Keratinocyte (primary cell): ENCODE results near the gene SIPA1. TPM values are rescaled to one million over a fixed set of nuclear protein-coding genes. Genes with fewer than 3 reads are reported as not detected.

Experiments
- DNase-seq: peaks from one replicate; pipeline ENCODE4 v3.0.0-alpha.2; 2011; ENCODE audit warnings: low read depth, missing footprints, low spot score
- FAIRE-seq: peaks from 2 replicates; lab custom pipeline; 2011; peaks lifted over from hg19 to GRCh38; lab: Jason Lieb, UNC
- H2AFZ ChIP-seq: 2 replicates; pipeline ENCODE4 v1.6.0; 2012; ENCODE audit warnings: low read length, control low read depth, inconsistent platforms; ENCODE audit not compliant: control insufficient read depth
- H3K27ac ChIP-seq: 2 replicates; pipeline ENCODE4 v1.5.1; 2011; ENCODE audit warnings: low read length; ENCODE audit not compliant: control insufficient read depth, insufficient read depth
- H3K27me3 ChIP-seq: 3 replicates; pipeline ENCODE4 v1.6.0; 2011; ENCODE audit warnings: low read length; ENCODE audit not compliant: control insufficient read depth, insufficient read depth; ENCODE audit errors: extremely low read depth
- H3K36me3 ChIP-seq, 2 experiments: 2 replicates in 1 of 2; 3 replicates in 1 of 2; pipeline ENCODE4 v1.5.1; 2011; ENCODE audit warnings: low read length in 2 of 2, mild to moderate bottlenecking in 1 of 2; ENCODE audit not compliant: control insufficient read depth in 2 of 2, insufficient read depth in 2 of 2; ENCODE audit errors: extremely low read depth in 1 of 2
- H3K4me1 ChIP-seq: 3 replicates; pipeline ENCODE4 v1.5.1; 2011; ENCODE audit warnings: low read length; ENCODE audit not compliant: control insufficient read depth, insufficient read depth; ENCODE audit errors: extremely low read depth
- H3K4me2 ChIP-seq: 3 replicates; pipeline ENCODE4 v1.6.0; 2011; ENCODE audit warnings: low read depth, low read length; ENCODE audit not compliant: control insufficient read depth, insufficient read depth; ENCODE audit errors: extremely low read depth
- H3K4me3 ChIP-seq, 3 experiments: fragments of 200-600 bp in 1 of 3; sonication (generic) in 1 of 3; 2 replicates in 2 of 3; 3 replicates in 1 of 3; pipeline ENCODE4 v1.5.1; 2011 to 2016; ENCODE audit warnings: low read length in 3 of 3, mild to moderate bottlenecking in 3 of 3, control low read depth in 2 of 3, inconsistent platforms in 1 of 3, low read depth in 1 of 3, mixed read lengths in 1 of 3, mixed run types in 1 of 3, moderate library complexity in 1 of 3; ENCODE audit not compliant: control insufficient read depth in 2 of 3, insufficient read depth in 2 of 3; ENCODE audit errors: extremely low read depth in 1 of 3
- H3K79me2 ChIP-seq: 2 replicates; pipeline ENCODE4 v1.6.0; 2012; ENCODE audit warnings: low read length; ENCODE audit not compliant: control insufficient read depth, insufficient read depth
- H3K9ac ChIP-seq: 3 replicates; pipeline ENCODE4 v1.6.0; 2011; ENCODE audit warnings: low read length; ENCODE audit not compliant: control insufficient read depth, insufficient read depth; ENCODE audit errors: extremely low read depth
- H3K9me1 ChIP-seq: 3 replicates; pipeline ENCODE4 v1.6.0; 2011; ENCODE audit warnings: low read length; ENCODE audit not compliant: control insufficient read depth, insufficient read depth; ENCODE audit errors: extremely low read depth
- H3K9me3 ChIP-seq: 2 replicates; pipeline ENCODE4 v1.5.1; 2012; ENCODE audit warnings: low read depth, low read length; ENCODE audit not compliant: control insufficient read depth
- H4K20me1 ChIP-seq: 3 replicates; pipeline ENCODE4 v1.6.0; 2011; ENCODE audit warnings: low read length; ENCODE audit not compliant: control insufficient read depth, insufficient read depth; ENCODE audit errors: extremely low read depth
- EZH2 ChIP-seq: IDR thresholded peaks from one replicate; pipeline ENCODE4 v1.6.1; 2012; ENCODE audit warnings: inconsistent platforms, mild to moderate bottlenecking, low read length, moderate library complexity
- dilution Hi-C: fragments of 300-500 bp; cut with MboI; formaldehyde crosslinking; loops from one replicate; pipeline ENCODE4 v1.7.0; 2020; ENCODE audit warnings: low sequenced_read_pairs; ENCODE audit not compliant: extremely low pct_ligation_motif_present
- polyA plus RNA-seq, 5 experiments: library from polyadenylated mRNA; depleted of rRNA in 3 of 5; stranded (reverse) in 3 of 5; stranded (forward) in 1 of 5; unstranded in 1 of 5; fragments of >200 nt; gene quantifications; 1 replicate in 1 of 5; 2 replicates in 3 of 5; 3 replicates in 1 of 5; pipeline versions ENCODE4 v1.2.1 to v1.2.3, GENCODE V29; 2011 to 2012; ENCODE audit warnings: missing spikeins in 2 of 5, low read depth in 1 of 5, low replicate concordance in 1 of 5
- TF ChIP-seq, protein P1 (sequence below), 3 experiments: IDR thresholded peaks in 1 of 3; conservative IDR thresholded peaks in 1 of 3; optimal IDR thresholded peaks in 1 of 3; 2 replicates in 2 of 3; 3 replicates in 1 of 3; pipeline versions ENCODE3 to v1.5.1; 2011; ENCODE audit warnings: low read length in 3 of 3, mild to moderate bottlenecking in 3 of 3, moderate library complexity in 2 of 3, control low read depth in 1 of 3, inconsistent platforms in 1 of 3; ENCODE audit not compliant: insufficient read depth in 2 of 3; ENCODE audit errors: extremely low read depth in 1 of 3

The SIPA1 gene
- polyA plus RNA-seq, 1 donor (not counting 4 experiments of a cell fraction or from before 2014, with no cell fraction given): 4.5 TPM

DNA sequence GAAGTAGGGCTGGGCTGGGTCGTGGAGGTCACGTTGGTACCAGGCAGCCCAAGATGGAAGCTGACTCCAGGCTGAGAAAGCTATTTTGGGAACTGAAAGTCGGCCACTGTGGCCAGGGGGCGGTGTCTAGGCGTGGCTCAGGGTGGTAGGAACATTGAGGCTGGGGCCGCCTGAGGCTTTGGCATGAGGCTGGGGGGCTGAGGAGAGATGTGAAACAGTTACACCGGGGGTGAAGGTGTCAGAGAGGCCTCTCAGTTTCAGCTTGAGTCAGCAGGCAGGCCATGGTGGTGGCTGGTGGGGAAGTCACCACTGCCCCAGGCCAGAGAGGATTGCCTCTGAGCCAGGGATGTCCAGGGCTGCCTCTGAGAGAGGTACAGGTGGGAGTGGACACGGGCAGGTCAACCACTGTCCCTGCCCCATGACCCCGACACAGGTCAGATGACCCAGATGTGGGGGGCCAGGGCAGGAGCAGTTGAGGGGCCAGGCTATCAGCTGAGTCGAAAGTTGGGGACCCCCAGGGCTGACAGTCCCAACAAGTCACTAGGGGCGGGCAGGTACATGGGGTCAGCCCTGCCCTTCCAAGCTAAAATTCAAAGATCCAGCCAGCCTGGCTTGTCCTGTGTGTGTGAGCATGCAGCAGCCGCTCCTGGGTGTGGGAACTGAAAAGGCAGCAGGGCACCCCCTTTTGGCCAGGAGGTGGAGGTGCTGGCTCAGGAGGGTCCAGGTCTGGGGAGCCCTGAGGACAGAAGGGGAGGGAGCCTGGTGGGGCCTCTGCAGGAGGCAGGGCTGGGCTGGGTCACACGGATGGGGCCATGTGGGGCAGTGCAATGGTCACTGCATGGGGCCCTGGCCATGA lies 49.5 kb upstream of the SIPA1 start:
- no peak for TF ChIP-seq EZH2
- TF ChIP-seq, protein P1, sequence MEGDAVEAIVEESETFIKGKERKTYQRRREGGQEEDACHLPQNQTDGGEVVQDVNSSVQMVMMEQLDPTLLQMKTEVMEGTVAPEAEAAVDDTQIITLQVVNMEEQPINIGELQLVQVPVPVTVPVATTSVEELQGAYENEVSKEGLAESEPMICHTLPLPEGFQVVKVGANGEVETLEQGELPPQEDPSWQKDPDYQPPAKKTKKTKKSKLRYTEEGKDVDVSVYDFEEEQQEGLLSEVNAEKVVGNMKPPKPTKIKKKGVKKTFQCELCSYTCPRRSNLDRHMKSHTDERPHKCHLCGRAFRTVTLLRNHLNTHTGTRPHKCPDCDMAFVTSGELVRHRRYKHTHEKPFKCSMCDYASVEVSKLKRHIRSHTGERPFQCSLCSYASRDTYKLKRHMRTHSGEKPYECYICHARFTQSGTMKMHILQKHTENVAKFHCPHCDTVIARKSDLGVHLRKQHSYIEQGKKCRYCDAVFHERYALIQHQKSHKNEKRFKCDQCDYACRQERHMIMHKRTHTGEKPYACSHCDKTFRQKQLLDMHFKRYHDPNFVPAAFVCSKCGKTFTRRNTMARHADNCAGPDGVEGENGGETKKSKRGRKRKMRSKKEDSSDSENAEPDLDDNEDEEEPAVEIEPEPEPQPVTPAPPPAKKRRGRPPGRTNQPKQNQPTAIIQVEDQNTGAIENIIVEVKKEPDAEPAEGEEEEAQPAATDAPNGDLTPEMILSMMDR (optimal IDR thresholded peaks at IDR 0.05 in 1 of 3, IDR thresholded peaks at IDR 0.05 in 1 of 3, conservative IDR thresholded peaks at IDR 0.05 in 1 of 3; ENCODE audit: extremely low read depth in 1 of 3, insufficient read depth in 2 of 3, low read length in 3 of 3): peak; percentile 76 to 77 (median 77)
- H3K36me3 ChIP-seq: peaks cover 9 to 16% of the 10 kb centered on the region in 2 experiments
- H2AFZ ChIP-seq: no peak overlapping the region
- no peak overlapping the region for H3K9ac ChIP-seq
- peaks cover 26% of the 10 kb centered on the region for H3K4me1 ChIP-seq
- DNase-seq: no peak
- no peaks in the 10 kb centered on the region for H3K9me1 ChIP-seq
- H3K79me2 ChIP-seq: no peaks in the 10 kb centered on the region
- no peak overlapping the region for H3K4me2 ChIP-seq
- FAIRE-seq: no peak
- dilution Hi-C loops: no loop called here
- no peaks in the 10 kb centered on the region for H3K27me3 ChIP-seq
- no peaks in the 10 kb centered on the region for H3K9me3 ChIP-seq
- H3K4me3 ChIP-seq: no peak overlapping the region
- peaks cover 4% of the 10 kb centered on the region for H4K20me1 ChIP-seq
- H3K27ac ChIP-seq: no peak overlapping the region

GRCh38 chr11:65589444-65590239 lies 48.3 kb upstream of the SIPA1 start:
- no peak for FAIRE-seq
- Histone ChIP-seq H4K20me1 (peaks cover 4% of the 10 kb centered on the region), H2AFZ (no peak overlapping the region), H3K9ac (no peak overlapping the region), H3K4me1 (peaks cover 33% of the 10 kb centered on the region), H3K4me2 (no peak overlapping the region), H3K36me3 (peaks cover 9 to 12% of the 10 kb centered on the region in 2 experiments), H3K4me3 (no peak overlapping the region), H3K27ac (no peak overlapping the region), H3K27me3 (no peaks in the 10 kb centered on the region), H3K9me1 (no peaks in the 10 kb centered on the region), H3K79me2 (no peaks in the 10 kb centered on the region), H3K9me3 (no peaks in the 10 kb centered on the region)
- TF ChIP-seq EZH2: no peak
- TF ChIP-seq, protein P1 (optimal IDR thresholded peaks at IDR 0.05 in 1 of 3, IDR thresholded peaks at IDR 0.05 in 1 of 3, conservative IDR thresholded peaks at IDR 0.05 in 1 of 3; ENCODE audit: extremely low read depth in 1 of 3, insufficient read depth in 2 of 3, low read length in 3 of 3): no peak
- no peak for DNase-seq
- dilution Hi-C loops: no loop called here
